ENCODE results near the gene ERC2. TPM values are rescaled to one million over a fixed set of nuclear protein-coding genes. Genes with fewer than 3 reads are reported as not detected.

ERC2 gene
- total RNA-seq, 1 donor from 2014 or later, result 0.15 TPM

DNA sequence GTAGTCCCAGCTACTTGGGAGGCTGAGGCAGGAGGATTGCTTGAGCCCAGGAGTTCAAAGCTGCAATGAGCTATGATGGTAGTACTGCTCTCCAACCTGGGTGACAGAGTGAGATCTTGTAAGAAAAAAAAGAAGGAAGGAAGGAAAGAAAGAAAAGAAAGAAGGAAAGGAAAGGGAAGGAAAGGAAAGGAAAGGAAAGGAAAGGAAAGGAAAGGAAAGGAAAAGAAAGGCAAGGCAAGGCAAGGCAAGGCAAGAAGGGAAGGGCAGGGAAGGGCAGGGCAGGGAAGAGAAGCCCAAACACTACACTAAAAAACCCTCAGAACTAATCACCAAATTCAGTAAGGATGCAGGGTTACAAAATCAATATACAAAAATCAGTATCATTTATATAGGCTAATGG is 341.6 kb downstream of the ERC2 start:
- intact Hi-C loops (cut with micrococcal nuclease), result no loop called here

DNA sequence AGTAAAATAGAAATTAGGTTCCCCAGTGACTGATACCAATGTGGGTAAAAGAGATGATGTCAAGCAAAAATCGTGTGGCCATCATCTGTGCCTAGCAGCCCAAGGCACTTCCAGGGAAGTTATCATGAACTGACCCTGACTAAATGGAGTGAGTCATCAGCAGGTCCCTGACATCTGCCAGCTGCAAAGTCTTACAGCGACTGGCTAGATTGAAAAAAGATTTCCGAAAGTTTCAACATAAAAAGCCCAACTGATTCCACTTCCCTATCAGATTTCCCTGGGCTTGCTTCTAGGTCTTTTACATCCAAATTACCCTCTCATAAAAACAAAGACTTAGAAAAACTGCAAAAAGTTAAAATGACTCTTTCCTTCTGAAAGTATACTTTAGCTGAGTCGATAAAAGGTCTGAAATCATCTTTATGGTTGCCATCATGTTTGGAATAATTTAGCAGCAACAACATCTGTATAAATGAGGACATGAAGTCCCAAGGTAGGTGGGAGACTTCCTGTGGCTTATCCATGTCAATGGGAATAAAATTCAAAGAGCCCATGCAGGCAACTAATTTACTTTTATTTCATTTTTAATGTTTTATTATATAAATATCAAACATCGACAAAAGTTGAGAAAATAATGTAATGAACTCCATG is 342.8 kb downstream of the ERC2 start:
- intact Hi-C loops (cut with micrococcal nuclease), result no loop called here

DNA sequence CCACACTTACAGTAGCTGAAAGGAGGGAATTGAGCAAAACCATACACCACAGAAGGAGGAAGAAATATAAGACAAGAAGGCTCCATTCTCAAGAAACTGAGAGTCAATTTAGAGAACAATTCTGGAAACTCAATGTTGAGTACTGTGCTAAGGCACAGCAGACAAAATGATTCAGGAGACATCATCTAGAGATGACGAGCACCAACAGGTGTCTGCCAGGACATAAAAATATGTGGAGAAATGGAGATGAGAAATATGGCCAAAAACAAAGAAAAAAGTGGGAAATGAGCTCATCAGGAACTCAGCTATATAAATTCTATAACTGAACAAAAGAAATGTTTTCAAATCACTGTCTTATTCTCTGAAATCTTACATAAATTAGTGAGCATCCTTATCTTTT is 343.7 kb downstream of the ERC2 start:
- intact Hi-C loops (cut with micrococcal nuclease), result no loop called here

DNA sequence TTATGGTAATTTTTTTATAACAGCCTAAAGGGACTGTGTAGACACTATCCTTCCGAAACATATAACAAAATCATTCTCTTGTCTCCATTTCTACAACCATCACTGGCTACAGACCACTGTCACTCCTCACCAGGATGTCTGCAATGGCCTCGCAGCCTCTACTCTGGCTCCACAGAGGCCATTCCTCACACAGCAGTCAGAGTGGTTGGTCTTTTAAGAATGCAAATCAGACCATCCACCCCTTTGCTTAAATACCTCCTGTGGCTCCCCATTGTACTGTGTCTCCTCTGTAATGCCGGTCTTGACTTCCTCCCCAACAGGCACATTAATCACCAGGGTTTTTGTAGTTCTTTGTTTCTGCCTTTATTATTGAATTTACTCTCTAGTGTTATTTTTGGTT is 344.8 kb downstream of the ERC2 start:
- intact Hi-C loops (cut with micrococcal nuclease), result no loop called here

DNA sequence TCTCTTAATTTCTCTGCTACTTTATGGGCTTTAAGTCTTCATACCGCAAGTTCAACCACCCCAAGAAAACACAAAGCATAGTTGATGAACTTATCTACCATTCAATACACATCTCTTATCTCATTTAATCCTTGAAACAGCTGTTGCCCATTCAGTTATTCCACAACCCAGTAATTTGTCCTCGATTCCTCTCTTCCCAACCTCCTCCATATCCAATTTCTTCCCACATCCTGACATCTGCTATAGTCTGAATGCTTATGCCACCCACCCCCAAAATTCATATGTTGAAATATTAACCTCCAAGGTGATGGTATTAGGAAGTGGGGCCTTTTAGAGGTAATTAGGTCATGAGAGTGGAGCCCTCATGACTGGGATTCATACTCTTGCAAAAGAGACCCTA is 345.4 kb downstream of the ERC2 start:
- intact Hi-C loops (cut with micrococcal nuclease), result no loop called here

DNA sequence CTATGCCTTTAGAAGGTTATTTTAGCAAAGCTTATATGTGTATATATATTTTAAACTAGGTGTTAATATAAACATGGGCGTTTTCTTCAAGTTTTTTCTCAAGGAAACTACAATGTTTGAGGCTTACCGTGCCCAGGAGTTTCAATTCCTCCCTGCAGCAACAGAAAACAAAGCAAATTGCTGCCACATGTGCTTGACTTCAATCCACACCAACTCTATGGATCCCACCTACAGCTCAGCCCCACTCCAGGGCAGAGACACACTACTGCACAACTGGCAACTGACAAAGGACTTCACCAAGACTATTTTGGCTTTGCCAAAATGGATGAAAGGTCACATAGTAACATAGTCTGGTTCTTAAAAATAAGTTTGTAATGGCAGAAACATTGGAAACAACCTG is 346.6 kb downstream of the ERC2 start:
- intact Hi-C loops (cut with micrococcal nuclease), result no loop called here

DNA sequence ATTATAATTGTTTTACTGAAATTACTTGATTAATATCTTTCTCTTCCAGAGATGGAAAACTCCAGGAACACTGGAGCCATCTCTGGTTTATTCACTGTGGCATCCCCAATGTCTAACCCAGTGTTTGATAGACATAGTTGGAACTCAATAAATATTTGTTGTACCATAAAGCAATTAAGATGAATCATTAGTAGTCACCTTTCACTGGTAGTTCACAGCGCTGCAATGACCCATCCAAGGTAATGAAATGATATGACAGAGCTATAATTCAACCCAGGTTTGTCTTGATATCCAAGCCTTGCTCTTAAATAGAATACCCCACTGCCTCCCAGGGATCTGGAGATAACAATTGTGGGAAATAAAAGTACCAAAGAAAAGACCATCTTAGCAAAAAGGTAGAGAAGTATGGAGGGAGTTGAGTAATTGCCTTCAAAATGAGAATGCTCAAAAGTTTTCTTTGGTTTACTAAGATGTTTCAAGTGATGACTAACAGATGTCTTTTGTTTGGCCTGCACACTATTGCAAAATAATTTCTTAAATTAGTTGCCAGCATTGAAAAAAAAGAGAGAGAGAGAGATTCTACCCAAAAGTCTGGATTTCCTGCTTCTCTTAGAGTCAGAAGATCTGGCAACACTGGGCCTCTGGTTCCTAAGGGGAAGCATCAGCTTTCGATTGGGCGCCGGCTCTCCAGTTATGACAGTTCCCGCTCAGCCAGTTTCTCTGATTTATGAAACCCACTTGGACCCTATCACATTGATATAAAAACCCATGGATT is 348.5 kb downstream of the ERC2 start:
- intact Hi-C loops (cut with micrococcal nuclease), result no loop called here

DNA sequence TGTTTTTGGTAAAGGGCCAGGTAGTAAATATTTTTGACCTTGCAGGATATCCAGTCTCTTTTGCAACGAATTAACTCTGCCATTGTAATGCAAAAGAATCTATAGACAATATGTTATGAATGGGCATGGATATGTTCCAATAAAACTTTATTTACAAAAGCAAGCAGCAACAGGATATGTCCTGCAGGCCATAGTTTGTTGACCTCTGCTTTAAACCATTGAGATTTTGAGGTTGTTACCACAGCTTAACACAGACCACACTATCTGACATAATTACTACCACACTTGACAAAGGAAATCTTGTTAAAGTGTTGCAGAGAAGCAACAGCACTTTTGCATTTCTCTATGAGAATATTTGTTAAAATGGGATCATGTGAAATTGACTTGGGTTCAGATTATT is 349.3 kb downstream of the ERC2 start:
- intact Hi-C loops (cut with micrococcal nuclease), result no loop called here

DNA sequence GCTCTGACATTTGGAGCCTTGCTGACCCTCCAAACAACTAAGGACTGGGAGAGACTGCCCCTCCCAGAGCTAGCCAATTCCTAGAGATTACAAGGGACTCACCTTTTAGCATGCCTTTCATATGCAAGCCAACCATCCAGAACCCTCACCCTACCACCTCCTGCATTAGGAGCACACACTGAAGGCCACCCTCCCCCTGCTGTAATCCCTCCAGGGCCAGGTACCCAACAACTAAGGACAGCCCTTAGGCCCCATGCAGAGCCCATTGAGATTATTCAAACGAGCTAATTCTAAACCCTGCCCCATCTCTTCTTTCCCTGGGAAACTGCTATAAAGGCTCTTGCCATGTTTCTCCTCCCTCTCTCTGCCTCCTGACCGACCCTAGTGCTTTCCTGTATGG is 352.6 kb downstream of the ERC2 start:
- intact Hi-C loops (cut with micrococcal nuclease), result no loop called here

DNA sequence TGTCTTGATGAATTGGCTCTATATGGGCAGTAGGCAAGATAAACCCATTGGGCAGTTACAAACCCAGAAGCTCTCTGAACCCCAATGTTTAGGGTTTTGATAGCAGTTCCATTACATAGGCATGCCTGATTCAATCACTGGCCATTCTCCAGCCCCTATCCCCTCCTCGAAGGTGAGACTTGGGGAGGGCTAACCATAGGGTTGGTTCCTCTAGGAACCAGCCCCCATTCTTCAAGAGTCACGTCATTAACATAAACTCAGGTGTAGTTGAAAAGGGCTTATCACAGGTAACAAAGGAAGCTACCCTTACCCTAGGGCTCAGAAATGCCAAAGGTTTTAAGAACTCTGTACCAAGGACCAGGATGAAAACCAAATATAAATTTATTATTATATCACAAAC is 353.1 kb downstream of the ERC2 start:
- intact Hi-C loops (cut with micrococcal nuclease), result no loop called here

DNA sequence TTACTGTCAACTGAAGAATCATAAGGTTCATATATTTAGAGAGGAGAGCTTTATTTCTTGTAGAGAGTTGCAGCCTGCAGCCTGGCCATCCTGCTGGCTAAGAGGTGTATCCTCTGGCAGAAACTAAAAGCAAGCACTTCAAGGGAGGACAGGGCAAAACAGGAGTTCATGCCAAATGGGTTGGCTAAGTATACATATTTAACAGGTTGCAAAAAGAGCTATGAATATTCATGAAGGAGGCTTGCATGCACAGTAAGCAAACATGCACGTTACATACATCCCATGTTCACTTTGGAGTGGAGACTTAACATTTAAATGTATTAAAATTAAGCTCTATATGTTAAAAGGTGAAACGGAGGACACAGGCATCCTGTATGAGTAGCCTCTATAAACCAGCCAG is 354.4 kb downstream of the ERC2 start:
- intact Hi-C loops (cut with micrococcal nuclease), result no loop called here

DNA sequence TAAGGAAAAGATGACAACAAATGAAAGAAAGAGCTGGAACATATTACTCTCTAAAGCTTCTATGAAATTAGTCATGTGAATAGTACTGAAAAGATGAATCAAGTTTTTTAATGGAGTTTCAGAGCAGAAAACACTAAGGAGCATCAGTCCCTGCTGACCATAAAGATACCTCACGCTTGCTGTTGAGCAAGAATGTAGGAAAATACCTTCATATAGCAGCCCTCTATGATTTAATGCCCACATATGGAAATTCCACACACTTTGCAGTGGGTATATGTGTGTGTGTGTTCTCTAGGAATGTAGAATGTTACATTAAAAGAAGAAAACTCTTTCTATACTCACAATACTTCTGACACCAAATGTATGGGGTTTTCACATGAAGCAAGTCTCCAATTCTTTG is 355.0 kb downstream of the ERC2 start:
- intact Hi-C loops (cut with micrococcal nuclease), result no loop called here

DNA sequence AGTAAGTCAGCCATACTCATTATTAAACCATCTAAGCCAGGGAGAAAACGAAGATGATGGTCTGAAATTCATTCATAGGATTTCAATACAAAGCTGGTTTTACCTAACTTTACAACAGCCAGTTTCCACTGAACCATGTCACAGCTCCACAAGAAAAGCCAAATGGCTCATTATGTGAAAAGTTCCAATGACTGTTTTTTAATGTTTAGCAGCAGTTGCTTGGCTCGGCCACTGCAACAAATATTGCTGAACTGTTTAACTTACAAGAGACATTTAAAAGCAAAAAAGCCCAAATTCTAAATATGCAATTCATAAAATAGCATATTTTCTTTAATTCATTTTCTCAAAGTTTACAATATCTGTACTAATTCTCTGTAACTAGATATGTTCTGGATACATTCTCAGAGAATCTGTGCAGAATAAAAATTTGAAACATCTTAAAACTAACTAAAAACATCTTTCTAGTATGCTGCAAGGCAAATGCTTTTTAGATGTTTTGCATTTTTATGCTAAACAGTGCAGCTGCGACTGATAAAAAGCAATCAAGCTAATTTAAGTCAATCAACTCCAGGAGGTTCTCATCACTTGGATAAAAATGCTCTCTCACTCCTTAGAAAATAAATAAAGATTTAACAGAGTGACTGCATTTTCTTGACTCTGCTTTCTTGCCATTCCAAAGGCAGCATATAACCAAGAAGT is 356.5 kb downstream of the ERC2 start:
- intact Hi-C loops (cut with micrococcal nuclease), result no loop called here

DNA sequence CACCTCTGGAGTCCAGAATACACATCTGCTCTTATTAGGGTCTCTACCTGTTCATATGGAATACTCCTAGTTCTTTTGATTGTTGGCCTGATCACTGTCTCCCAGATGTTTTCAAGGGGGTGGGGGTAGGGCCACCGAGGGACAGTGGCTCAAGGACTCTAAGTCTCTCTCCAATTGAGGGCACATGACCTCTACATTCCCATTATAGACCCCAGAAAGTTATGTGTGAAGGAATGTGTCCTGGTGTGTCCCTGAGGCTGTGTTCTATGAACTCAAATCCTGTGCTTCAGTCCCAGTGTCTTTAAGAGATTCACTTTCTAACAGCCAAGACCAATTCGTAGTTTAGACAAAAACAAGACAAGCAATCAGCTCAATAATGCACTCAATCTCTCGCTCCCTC is 357.4 kb downstream of the ERC2 start:
- intact Hi-C loops (cut with micrococcal nuclease), result no loop called here

DNA sequence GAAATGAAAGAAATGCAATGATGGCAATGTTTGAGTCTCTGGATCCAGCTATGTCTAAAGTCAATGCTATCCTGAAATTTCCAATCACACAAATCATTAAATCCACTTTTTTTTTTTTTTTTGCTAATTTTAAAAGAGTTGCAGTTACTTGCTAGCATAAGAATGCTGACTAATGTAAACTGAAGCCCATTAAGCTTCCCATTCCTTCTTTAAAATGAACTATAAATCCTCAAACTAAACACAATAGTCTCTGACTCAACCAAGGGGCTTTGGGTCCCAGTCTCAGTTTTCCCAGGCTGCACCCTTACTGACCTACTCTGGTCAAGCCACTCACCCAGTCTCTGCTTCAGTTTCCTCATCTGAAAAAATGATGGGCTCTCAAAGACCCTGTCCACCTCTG is 361.1 kb downstream of the ERC2 start:
- intact Hi-C loops (cut with micrococcal nuclease), result no loop called here

DNA sequence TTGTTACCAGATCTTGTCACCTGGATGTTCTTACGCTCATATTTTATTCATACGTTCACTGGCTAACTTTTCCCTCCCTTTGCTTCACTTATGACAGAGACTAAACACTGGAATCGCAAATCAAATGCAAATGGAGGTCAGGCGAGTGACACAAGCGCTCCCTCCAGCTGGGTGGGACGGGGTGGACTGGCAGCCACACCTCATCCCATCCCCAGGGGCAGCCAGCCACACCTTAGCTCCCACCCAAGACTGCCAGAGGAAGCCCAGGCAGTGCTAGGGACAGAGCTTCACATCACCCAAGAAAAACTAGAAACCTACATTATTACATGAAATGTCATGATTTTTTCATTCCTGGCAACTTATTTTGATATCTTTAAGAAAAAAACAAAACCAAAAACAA is 366.2 kb downstream of the ERC2 start:
- intact Hi-C loops (cut with micrococcal nuclease), result no loop called here

DNA sequence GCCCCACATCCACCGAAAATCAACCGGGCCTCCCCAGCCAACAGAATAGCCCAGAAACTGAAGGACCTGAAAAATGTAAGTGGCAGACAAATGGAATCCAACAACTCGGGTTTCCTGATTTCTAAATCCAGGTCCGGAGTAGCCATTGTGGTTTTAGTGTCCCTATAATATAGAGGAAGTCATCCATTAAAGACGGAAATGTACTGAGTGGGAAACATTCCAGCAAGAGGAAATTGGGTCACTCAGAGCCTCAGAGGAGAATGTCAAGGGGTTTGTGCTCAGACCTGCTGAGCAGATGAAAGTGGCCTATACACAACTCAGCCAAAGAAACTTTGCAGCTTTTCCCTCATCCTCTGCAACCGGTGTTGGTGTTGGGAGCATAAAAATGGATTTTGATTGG is 366.7 kb downstream of the ERC2 start:
- intact Hi-C loops (cut with micrococcal nuclease), result no loop called here

DNA sequence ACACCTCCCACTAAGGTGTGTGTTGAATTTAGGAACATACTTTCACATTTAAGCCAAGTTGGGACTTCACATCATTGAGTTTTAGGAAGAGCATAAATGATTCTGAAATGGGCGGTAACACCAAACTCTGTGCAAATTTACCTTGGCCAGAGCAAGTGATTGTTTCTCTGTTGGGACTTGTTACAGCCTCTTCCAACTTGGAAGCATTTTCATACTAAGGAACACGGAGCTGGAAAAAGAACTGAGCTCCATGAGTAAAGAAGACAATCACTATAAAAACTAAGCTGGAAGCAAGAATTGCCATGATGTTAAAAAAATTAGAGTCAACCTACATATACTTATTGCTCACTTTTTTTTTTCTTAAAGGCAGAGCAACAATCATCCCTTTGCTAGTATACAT is 371.3 kb downstream of the ERC2 start:
- intact Hi-C loops (cut with micrococcal nuclease), result no loop called here

DNA sequence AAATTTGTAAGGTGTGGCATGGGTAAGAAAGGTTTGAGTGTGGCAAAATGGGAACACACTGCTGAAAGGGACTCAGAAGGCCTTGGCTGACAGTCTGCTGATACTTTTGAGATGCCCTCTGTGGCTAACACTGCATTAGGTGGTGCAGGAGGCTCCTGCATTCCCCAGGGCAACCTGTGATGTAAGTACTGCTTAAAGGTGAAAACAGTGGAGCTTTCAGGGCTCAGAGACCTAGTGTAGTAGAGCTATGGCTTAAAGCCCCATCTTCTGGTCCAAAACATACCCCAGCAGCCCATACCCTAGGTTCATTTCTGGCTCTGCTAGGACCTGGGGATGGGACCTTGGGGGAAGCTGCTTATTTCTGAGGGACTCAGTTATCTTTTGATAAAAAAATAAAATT is 374.1 kb downstream of the ERC2 start:
- intact Hi-C loops (cut with micrococcal nuclease), result no loop called here

DNA sequence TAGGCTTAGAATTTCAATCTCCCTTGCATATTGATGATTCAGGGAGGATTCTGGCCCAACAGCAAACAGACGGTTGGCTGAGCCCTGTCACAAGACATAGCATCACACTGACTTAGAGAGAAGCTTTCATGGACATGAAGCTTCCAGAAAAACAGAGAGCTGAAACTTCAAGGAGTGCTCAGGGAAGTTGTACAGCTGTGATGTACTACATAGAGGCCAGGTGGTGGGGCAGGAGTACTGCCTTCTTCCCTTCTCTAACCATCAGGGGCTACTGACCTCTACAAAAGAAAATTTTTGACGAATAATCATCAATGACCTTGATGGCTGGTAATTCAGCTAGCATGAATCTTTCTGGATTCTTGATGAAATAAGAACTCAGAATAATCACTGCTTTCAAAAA is 378.5 kb downstream of the ERC2 start:
- intact Hi-C loops (cut with micrococcal nuclease), result no loop called here

DNA sequence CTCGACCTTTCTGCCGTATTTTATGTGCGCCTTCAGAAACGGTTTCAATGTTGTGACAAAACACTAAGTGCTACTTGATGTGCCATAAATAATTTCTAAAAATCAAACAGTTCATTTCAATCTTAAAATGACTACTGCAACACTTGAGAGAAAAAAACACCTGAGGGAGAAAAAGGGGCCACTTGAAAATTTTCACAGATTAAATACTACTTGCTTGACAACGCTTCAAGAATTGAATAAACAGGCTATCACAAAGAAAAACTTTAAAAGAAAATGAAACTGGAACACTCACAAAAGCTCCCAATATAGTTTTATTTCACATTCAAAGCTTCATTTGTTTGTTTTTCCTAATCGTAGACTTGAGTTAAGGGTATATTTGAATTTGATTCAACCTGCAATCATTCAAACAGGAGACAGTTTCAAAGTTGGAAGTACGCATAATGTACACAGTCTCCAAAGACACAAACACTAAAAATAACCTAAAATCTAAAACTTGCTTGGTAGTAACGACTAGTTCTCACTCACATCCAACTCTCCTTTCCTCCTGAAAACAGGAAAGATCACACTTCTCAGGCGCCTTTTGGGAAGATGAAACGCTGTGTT is 380.7 kb downstream of the ERC2 start:
- intact Hi-C loops (cut with micrococcal nuclease), result no loop called here

DNA sequence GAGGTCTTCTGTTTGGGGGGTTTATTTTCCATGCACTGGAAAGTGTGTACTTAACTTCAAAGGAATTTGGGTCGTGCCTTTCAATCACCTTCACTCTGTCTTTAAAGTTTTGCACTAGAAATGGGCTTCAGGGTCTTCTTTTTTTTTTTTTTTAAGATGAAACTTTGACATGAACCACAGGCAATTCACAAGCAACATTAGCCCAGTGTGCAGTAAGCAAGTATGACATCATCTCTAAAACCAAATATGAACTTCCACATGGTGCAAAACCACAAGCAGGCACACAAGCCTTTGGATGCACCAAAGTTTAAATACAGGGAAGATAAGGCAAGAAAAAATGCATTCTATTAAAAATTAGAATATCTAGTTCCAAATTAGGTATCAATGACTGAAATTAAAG is 381.9 kb downstream of the ERC2 start:
- intact Hi-C loops (cut with micrococcal nuclease), result no loop called here
